ENCODE results near the gene NEU3. TPM values are rescaled to one million over a fixed set of nuclear protein-coding genes. Genes with fewer than 3 reads are reported as not detected.

Gene NEU3
- total and polyA plus RNA-seq, 2 of the 13 experiments (the other 11 are each of a cell fraction or from before 2014, with no cell fraction given), result 6.3 to 15.3 TPM

- TF ChIP-seq MAFF (IDR thresholded peaks at IDR 0.05; ENCODE audit: low read depth, low read length), result no peak
- no peak for TF ChIP-seq HDAC6 (IDR thresholded peaks at IDR 0.05; ENCODE audit: low read depth, low read length)
- TF ChIP-seq HNRNPH1 (optimal IDR thresholded peaks at IDR 0.05; ENCODE audit: low read depth, low read length), result no peak
- TF ChIP-seq ZFP91 (CRISPR knock-in tag; IDR thresholded peaks at IDR 0.05; ENCODE audit: borderline replicate concordance), result peak; percentile 93
- TF ChIP-seq ZNF747 (CRISPR knock-in tag; IDR thresholded peaks at IDR 0.05; ENCODE audit: borderline replicate concordance), result peak; percentile 83
- peak; percentile 85 for TF ChIP-seq XRCC5 (optimal IDR thresholded peaks at IDR 0.05; ENCODE audit: low read length)
- TF ChIP-seq SNRNP70 (IDR thresholded peaks at IDR 0.05; ENCODE audit: low read depth, low read length), result no peak
- no peak for TF ChIP-seq ATF3 (CRISPR knock-in tag; IDR thresholded peaks at IDR 0.05)
- 0 out of 2 replicates have a peak, but pooled peaks have one; percentile 28 for TF ChIP-seq ZIK1 (CRISPR knock-in tag; IDR thresholded peaks at IDR 0.05; ENCODE audit: borderline replicate concordance, low read depth)
- peak; percentile 39; the same call in 1 of the 2 replicates for TF ChIP-seq ZBTB33 (CRISPR knock-in tag; IDR thresholded peaks at IDR 0.05)
- TF ChIP-seq PHF20 (CRISPR knock-in tag; IDR thresholded peaks at IDR 0.05), result peak; percentile 90
- peak; percentile 27 for TF ChIP-seq MLX (CRISPR knock-in tag; IDR thresholded peaks at IDR 0.05)
- no peak for TF ChIP-seq POLR2AphosphoS2 (IDR thresholded peaks at IDR 0.05; ENCODE audit: low read depth, low read length)
- TF ChIP-seq KLF16 (CRISPR knock-in tag; IDR thresholded peaks at IDR 0.05), result peak; percentile 56 to 59; a peak in 1 of 4 replicates
- peak; percentile 96 for TF ChIP-seq REPIN1 (CRISPR knock-in tag; IDR thresholded peaks at IDR 0.05; ENCODE audit: borderline replicate concordance, low read depth)
- TF ChIP-seq NR2C2 (CRISPR knock-in tag; IDR thresholded peaks at IDR 0.05; ENCODE audit: borderline replicate concordance), result peak; percentile 83
- no peak for TF ChIP-seq KDM4B (CRISPR knock-in tag; IDR thresholded peaks at IDR 0.05)
- TF ChIP-seq THAP8 (CRISPR knock-in tag; IDR thresholded peaks at IDR 0.05; ENCODE audit: borderline replicate concordance), result peak; percentile 85; the same call in 1 of the 2 replicates
- peak; percentile 78 for TF ChIP-seq ZBTB26 (CRISPR knock-in tag; IDR thresholded peaks at IDR 0.05; ENCODE audit: borderline replicate concordance)
- 0 out of 2 replicates have a peak, but pooled peaks have one; percentile 50 for TF ChIP-seq ZBTB44 (CRISPR knock-in tag; IDR thresholded peaks at IDR 0.05)
Measured at GRCh38 chr11:74948898-74949752, 39.6 kb upstream of the NEU3 start, which contains the start of the genes SPCS2 and XRRA1 (continued).
